ENCODE measurements around the gene CBX3. TPM values are rescaled to one million over a fixed set of nuclear protein-coding genes. Genes with fewer than 3 reads are reported as not detected.
A peak's percentile ranks its signal among the peaks of the same experiment; 100 is the strongest.

CBX3 gene
- total RNA-seq, 1 donor from 2014 or later: 148 TPM

DNA sequence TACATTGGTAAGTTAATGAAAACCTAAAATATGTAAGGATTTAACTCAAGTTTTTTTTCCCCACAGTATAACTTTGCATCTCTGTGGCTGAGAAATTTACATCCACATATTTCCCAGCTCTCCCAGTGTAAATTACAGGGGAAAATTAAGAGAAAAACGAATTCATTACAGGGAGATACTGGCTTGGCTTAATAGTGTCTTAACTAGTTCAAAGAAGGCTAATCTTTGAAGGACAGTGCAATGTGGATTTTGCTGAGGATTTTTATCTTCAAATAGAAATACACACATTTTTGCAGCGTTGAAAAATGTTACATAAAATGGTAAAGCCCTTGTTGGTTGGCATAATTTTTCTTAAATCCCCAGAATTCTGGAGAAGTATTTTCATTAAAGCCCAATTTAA is 1.5 kb downstream of the CBX3 start:
- Mint-ChIP-seq H3K9me3 (ENCODE audit: unreplicated experiment) (peaks cover 2% of the 10 kb centered on the region), H3K4me1 (ENCODE audit: low read depth, unreplicated experiment) (peaks cover 19% of the 10 kb centered on the region), H3K36me3 (ENCODE audit: low read depth, unreplicated experiment) (peaks cover 23% of the 10 kb centered on the region), H3K4me3 (ENCODE audit: unreplicated experiment) (peak overlapping the region; percentile 94), H3K27me3 (ENCODE audit: low read depth, unreplicated experiment) (no peaks in the 10 kb centered on the region), H3K27ac (ENCODE audit: unreplicated experiment) (peak overlapping the region; percentile 94)
- no peaks in the 10 kb centered on the region for H3K27me3 ChIP-seq (ENCODE audit: insufficient read depth, low read length)
- H3K4me2 ChIP-seq (ENCODE audit: low read length): peak overlapping the region; percentile 85
- no peak for TF ChIP-seq EZH2 (IDR thresholded peaks at IDR 0.05; ENCODE audit: insufficient read depth, low read length)
- TF ChIP-seq, protein P1, sequence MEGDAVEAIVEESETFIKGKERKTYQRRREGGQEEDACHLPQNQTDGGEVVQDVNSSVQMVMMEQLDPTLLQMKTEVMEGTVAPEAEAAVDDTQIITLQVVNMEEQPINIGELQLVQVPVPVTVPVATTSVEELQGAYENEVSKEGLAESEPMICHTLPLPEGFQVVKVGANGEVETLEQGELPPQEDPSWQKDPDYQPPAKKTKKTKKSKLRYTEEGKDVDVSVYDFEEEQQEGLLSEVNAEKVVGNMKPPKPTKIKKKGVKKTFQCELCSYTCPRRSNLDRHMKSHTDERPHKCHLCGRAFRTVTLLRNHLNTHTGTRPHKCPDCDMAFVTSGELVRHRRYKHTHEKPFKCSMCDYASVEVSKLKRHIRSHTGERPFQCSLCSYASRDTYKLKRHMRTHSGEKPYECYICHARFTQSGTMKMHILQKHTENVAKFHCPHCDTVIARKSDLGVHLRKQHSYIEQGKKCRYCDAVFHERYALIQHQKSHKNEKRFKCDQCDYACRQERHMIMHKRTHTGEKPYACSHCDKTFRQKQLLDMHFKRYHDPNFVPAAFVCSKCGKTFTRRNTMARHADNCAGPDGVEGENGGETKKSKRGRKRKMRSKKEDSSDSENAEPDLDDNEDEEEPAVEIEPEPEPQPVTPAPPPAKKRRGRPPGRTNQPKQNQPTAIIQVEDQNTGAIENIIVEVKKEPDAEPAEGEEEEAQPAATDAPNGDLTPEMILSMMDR (IDR thresholded peaks at IDR 0.05; ENCODE audit: insufficient read depth, low read depth, low read length): no peak
- peak overlapping the region; percentile 87 for H3K4me3 ChIP-seq (ENCODE audit: insufficient read depth, low read depth, low read length)
- H3K9me3 ChIP-seq (ENCODE audit: insufficient read depth, low read depth, low read length): no peaks in the 10 kb centered on the region
- peaks cover 79% of the 10 kb centered on the region for H4K20me1 ChIP-seq (ENCODE audit: insufficient read depth, low read length)
- H3K4me1 ChIP-seq (ENCODE audit: insufficient read depth, low read length): peaks cover 15% of the 10 kb centered on the region
- peaks cover 10% of the 10 kb centered on the region for H3K36me3 ChIP-seq (ENCODE audit: insufficient read depth, low read length)
- DNase-seq (ENCODE audit: low read depth): no peak
- H3K79me2 ChIP-seq (ENCODE audit: insufficient read depth, low read length): peaks cover 90% of the 10 kb centered on the region
- no peak overlapping the region for H2AFZ ChIP-seq (ENCODE audit: low read depth, low read length)
- H3K27ac ChIP-seq (ENCODE audit: low read depth, low read length): peak overlapping the region; percentile 94
- FAIRE-seq: no peak
- peak overlapping the region; percentile 91 for H3K9ac ChIP-seq (ENCODE audit: low read length)

DNA sequence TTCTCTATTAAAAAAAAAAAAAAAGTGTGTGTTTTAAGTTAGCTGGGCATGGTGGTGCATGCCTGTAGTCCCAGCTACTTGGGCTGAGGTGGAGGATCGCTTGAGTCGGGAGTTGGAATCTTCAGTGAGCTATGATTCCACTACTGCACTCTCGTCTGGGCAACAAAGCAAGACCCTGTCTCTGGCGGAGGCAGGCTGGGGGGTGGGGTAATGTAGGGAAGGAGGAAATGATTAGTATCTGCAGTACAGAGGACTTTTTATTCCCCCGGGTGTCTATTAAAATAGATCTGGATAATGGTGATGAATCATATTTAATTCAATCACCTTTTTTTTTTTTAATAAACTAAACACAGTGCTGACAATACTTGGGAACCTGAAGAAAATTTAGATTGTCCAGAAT is 6.5 kb downstream of the CBX3 start:
- H3K9ac ChIP-seq (ENCODE audit: low read length): no peak overlapping the region
- H3K27me3 Mint-ChIP-seq (ENCODE audit: low read depth, unreplicated experiment): no peaks in the 10 kb centered on the region
- no peak overlapping the region for H3K4me3 ChIP-seq (ENCODE audit: insufficient read depth, low read depth, low read length)
- H3K36me3 ChIP-seq (ENCODE audit: insufficient read depth, low read length): peaks cover 45% of the 10 kb centered on the region
- no peaks in the 10 kb centered on the region for H3K9me3 Mint-ChIP-seq (ENCODE audit: unreplicated experiment)
- peaks cover 80% of the 10 kb centered on the region for H4K20me1 ChIP-seq (ENCODE audit: insufficient read depth, low read length)
- H3K27ac Mint-ChIP-seq (ENCODE audit: unreplicated experiment): no peak overlapping the region
- peaks cover 15% of the 10 kb centered on the region for H3K4me1 ChIP-seq (ENCODE audit: insufficient read depth, low read length)
- H3K79me2 ChIP-seq (ENCODE audit: insufficient read depth, low read length): peaks cover 75% of the 10 kb centered on the region
- no peak overlapping the region for H3K27ac ChIP-seq (ENCODE audit: low read depth, low read length)
- FAIRE-seq: no peak
- DNase-seq (ENCODE audit: low read depth): no peak
- H3K4me3 Mint-ChIP-seq (ENCODE audit: unreplicated experiment): no peak overlapping the region
- no peaks in the 10 kb centered on the region for H3K27me3 ChIP-seq (ENCODE audit: insufficient read depth, low read length)
- H3K36me3 Mint-ChIP-seq (ENCODE audit: low read depth, unreplicated experiment): peaks cover 17% of the 10 kb centered on the region
- H3K4me1 Mint-ChIP-seq (ENCODE audit: low read depth, unreplicated experiment): peaks cover 20% of the 10 kb centered on the region
- TF ChIP-seq EZH2 (IDR thresholded peaks at IDR 0.05; ENCODE audit: insufficient read depth, low read length): no peak
- TF ChIP-seq, protein P1 (IDR thresholded peaks at IDR 0.05; ENCODE audit: insufficient read depth, low read depth, low read length): no peak
- no peak overlapping the region for H3K4me2 ChIP-seq (ENCODE audit: low read length)
- H2AFZ ChIP-seq (ENCODE audit: low read depth, low read length): no peak overlapping the region
- no peaks in the 10 kb centered on the region for H3K9me3 ChIP-seq (ENCODE audit: insufficient read depth, low read depth, low read length)

DNA sequence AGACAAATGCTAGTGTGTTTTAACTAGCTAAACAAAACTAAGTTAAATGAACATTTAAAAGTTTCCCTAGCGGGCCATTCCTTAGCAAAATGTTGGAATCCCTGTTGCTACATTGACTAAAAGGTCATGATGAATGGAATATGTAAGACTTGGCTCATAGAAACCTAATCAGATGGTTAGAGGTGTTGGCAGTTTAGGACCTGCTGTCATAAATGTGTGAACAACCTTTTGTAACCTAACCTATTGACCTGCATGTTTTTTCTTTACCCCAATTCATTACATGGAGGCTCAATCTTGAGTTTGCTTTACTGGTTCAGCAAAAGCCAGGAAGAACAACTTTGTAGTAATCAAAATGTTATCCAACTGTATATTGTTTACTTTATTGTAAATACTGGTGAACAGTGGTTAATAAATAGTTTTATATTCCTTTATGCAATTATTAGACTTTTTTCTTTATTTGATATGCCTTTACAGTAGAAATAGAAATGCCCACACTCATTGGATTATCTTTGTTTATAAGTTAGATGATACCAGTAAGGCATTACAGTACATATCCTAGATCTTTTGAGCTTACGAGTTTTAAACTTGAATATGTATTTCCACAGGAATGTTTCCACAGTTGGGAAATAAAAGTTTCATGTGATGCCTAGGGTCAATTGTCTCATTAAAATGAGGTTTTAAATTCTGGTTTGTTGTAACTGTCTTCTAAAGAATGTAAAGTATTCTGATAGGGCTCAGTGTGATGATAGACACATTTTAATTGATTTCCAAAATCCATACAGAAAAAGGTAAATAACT is 11.6 kb downstream of the CBX3 start:
- Mint-ChIP-seq H3K4me3 (ENCODE audit: unreplicated experiment) (no peak overlapping the region), H3K27me3 (ENCODE audit: low read depth, unreplicated experiment) (no peaks in the 10 kb centered on the region), H3K27ac (ENCODE audit: unreplicated experiment) (no peak overlapping the region), H3K9me3 (ENCODE audit: unreplicated experiment) (no peaks in the 10 kb centered on the region), H3K36me3 (ENCODE audit: low read depth, unreplicated experiment) (peaks cover 15% of the 10 kb centered on the region), H3K4me1 (ENCODE audit: low read depth, unreplicated experiment) (peaks cover 4% of the 10 kb centered on the region)
- no peak overlapping the region for H2AFZ ChIP-seq (ENCODE audit: low read depth, low read length)
- no peaks in the 10 kb centered on the region for H3K27me3 ChIP-seq (ENCODE audit: insufficient read depth, low read length)
- H3K36me3 ChIP-seq (ENCODE audit: insufficient read depth, low read length): peaks cover 34% of the 10 kb centered on the region
- H3K4me3 ChIP-seq (ENCODE audit: insufficient read depth, low read depth, low read length): no peak overlapping the region
- H3K4me2 ChIP-seq (ENCODE audit: low read length): no peak overlapping the region
- no peaks in the 10 kb centered on the region for H3K9me3 ChIP-seq (ENCODE audit: insufficient read depth, low read depth, low read length)
- no peak overlapping the region for H3K9ac ChIP-seq (ENCODE audit: low read length)
- peaks cover 31% of the 10 kb centered on the region for H4K20me1 ChIP-seq (ENCODE audit: insufficient read depth, low read length)
- DNase-seq (ENCODE audit: low read depth) (no peak), FAIRE-seq (peak; percentile 80)
- peaks cover 24% of the 10 kb centered on the region for H3K79me2 ChIP-seq (ENCODE audit: insufficient read depth, low read length)
- H3K27ac ChIP-seq (ENCODE audit: low read depth, low read length): no peak overlapping the region
- H3K4me1 ChIP-seq (ENCODE audit: insufficient read depth, low read length): no peaks in the 10 kb centered on the region
- TF ChIP-seq, protein P1 (IDR thresholded peaks at IDR 0.05; ENCODE audit: insufficient read depth, low read depth, low read length): no peak
- no peak for TF ChIP-seq EZH2 (IDR thresholded peaks at IDR 0.05; ENCODE audit: insufficient read depth, low read length)
